Measurements from ENCODE around the gene TNRC18.
"Not testable (repeated sequence)": the region's sequence is repeated elsewhere in the genome, so short reads cannot be mapped to it uniquely, and the experiment has no call there.

TNRC18 gene

DNA sequence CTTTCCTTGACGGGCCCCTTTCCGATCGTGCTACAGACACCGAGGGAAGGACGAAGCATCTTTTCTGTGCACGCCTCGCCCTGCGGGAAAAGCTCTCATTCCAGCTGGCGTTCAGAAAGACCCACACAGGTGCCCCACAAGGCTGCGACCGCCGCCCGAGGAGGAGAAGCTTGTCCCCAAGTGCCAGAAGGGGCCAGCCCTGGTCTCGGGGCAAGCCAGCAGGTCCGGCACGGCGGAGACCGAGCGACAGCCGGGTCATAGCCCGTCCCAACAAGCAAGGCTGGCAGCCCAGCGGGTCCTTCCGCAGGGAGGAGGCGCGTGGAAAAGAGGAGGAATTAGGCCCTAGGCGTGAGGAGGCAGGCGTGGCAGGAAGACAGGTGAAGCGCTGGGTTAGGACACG is 62.7 kb downstream of the TNRC18 start:
- ATAC-seq, result no peak
- TF ChIP-seq SNAI2 (CRISPR knock-in tag; IDR thresholded peaks at IDR 0.05), result no peak
- no peak for TF ChIP-seq CSRNP3 (CRISPR knock-in tag; IDR thresholded peaks at IDR 0.05)
- TF ChIP-seq, protein P1, sequence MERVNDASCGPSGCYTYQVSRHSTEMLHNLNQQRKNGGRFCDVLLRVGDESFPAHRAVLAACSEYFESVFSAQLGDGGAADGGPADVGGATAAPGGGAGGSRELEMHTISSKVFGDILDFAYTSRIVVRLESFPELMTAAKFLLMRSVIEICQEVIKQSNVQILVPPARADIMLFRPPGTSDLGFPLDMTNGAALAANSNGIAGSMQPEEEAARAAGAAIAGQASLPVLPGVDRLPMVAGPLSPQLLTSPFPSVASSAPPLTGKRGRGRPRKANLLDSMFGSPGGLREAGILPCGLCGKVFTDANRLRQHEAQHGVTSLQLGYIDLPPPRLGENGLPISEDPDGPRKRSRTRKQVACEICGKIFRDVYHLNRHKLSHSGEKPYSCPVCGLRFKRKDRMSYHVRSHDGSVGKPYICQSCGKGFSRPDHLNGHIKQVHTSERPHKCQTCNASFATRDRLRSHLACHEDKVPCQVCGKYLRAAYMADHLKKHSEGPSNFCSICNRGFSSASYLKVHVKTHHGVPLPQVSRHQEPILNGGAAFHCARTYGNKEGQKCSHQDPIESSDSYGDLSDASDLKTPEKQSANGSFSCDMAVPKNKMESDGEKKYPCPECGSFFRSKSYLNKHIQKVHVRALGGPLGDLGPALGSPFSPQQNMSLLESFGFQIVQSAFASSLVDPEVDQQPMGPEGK (CRISPR knock-in tag; IDR thresholded peaks at IDR 0.05; ENCODE audit: borderline replicate concordance), result no peak
- no peak for TF ChIP-seq ARNTL (CRISPR knock-in tag; IDR thresholded peaks at IDR 0.05; ENCODE audit: borderline replicate concordance, low read depth)
- TF ChIP-seq ZNF8 (CRISPR knock-in tag; IDR thresholded peaks at IDR 0.05), result no peak
- no peak for TF ChIP-seq GLIS3 (CRISPR knock-in tag; IDR thresholded peaks at IDR 0.05)

DNA sequence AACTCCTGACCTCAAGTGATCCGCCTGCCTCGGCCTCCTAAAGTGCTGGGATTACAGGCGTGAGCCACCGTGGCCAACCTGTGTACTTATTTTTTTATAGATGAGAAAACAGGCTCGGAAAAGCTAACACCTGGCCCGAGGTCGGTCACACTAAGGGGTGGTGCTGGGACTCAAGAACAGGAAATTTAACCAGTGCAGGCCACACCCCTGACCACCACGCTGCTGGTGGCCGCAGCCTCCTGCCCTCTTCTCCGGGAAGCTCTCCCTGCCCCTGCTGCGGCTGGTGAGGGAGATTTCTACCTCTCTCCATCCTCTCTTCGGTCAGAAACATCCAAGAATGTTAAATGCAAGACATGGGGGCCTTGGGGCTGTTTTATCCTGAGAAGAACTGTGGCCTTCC is 63.2 kb downstream of the TNRC18 start:
- TF ChIP-seq ZNF70 (CRISPR knock-in tag; IDR thresholded peaks at IDR 0.05) (no peak), CSDC2 (CRISPR knock-in tag; IDR thresholded peaks at IDR 0.05) (no peak), ISL1 (CRISPR knock-in tag; IDR thresholded peaks at IDR 0.05) (no peak), PPARA (CRISPR knock-in tag; IDR thresholded peaks at IDR 0.05; ENCODE audit: borderline replicate concordance) (no peak), SNAI2 (CRISPR knock-in tag; IDR thresholded peaks at IDR 0.05) (no peak), ZC3H10 (CRISPR knock-in tag; IDR thresholded peaks at IDR 0.05) (no peak), OSR1 (CRISPR knock-in tag; IDR thresholded peaks at IDR 0.05) (no peak), GLIS3 (CRISPR knock-in tag; IDR thresholded peaks at IDR 0.05) (no peak), ZFP30 (CRISPR knock-in tag; IDR thresholded peaks at IDR 0.05) (no peak)
- TF ChIP-seq, protein P2, sequence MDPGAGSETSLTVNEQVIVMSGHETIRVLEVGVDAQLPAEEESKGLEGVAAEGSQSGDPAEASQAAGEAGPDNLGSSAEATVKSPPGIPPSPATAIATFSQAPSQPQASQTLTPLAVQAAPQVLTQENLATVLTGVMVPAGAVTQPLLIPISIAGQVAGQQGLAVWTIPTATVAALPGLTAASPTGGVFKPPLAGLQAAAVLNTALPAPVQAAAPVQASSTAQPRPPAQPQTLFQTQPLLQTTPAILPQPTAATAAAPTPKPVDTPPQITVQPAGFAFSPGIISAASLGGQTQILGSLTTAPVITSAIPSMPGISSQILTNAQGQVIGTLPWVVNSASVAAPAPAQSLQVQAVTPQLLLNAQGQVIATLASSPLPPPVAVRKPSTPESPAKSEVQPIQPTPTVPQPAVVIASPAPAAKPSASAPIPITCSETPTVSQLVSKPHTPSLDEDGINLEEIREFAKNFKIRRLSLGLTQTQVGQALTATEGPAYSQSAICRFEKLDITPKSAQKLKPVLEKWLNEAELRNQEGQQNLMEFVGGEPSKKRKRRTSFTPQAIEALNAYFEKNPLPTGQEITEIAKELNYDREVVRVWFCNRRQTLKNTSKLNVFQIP (CRISPR knock-in tag; IDR thresholded peaks at IDR 0.05; ENCODE audit: borderline replicate concordance, low read depth), result no peak
- TF ChIP-seq, protein P3, sequence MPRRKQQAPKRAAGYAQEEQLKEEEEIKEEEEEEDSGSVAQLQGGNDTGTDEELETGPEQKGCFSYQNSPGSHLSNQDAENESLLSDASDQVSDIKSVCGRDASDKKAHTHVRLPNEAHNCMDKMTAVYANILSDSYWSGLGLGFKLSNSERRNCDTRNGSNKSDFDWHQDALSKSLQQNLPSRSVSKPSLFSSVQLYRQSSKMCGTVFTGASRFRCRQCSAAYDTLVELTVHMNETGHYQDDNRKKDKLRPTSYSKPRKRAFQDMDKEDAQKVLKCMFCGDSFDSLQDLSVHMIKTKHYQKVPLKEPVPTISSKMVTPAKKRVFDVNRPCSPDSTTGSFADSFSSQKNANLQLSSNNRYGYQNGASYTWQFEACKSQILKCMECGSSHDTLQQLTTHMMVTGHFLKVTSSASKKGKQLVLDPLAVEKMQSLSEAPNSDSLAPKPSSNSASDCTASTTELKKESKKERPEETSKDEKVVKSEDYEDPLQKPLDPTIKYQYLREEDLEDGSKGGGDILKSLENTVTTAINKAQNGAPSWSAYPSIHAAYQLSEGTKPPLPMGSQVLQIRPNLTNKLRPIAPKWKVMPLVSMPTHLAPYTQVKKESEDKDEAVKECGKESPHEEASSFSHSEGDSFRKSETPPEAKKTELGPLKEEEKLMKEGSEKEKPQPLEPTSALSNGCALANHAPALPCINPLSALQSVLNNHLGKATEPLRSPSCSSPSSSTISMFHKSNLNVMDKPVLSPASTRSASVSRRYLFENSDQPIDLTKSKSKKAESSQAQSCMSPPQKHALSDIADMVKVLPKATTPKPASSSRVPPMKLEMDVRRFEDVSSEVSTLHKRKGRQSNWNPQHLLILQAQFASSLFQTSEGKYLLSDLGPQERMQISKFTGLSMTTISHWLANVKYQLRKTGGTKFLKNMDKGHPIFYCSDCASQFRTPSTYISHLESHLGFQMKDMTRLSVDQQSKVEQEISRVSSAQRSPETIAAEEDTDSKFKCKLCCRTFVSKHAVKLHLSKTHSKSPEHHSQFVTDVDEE (CRISPR knock-in tag; IDR thresholded peaks at IDR 0.05), result no peak
- ATAC-seq, result no peak

- not testable (repeated sequence) for ATAC-seq
Measured at GRCh38 chr7:5360021-5360420, 63.6 kb downstream of the TNRC18 start.

- ATAC-seq, result no peak
- TF ChIP-seq RARB (CRISPR knock-in tag; IDR thresholded peaks at IDR 0.05), result no peak
- no peak for TF ChIP-seq CSDC2 (CRISPR knock-in tag; IDR thresholded peaks at IDR 0.05)
- TF ChIP-seq ZNF70 (CRISPR knock-in tag; IDR thresholded peaks at IDR 0.05), result no peak
- TF ChIP-seq ZNF565 (CRISPR knock-in tag; conservative IDR thresholded peaks at IDR 0.05; ENCODE audit: low read depth), result no peak
Measured at GRCh38 chr7:5359344-5359743, 64.3 kb downstream of the TNRC18 start.

GRCh38 chr7:5357951-5358350 is 65.7 kb downstream of the TNRC18 start:
- no peak for ATAC-seq
- TF ChIP-seq OSR1 (CRISPR knock-in tag; IDR thresholded peaks at IDR 0.05) (no peak), ZNF8 (CRISPR knock-in tag; IDR thresholded peaks at IDR 0.05) (no peak), ESRRG (CRISPR knock-in tag; IDR thresholded peaks at IDR 0.05) (no peak), BACH2 (CRISPR knock-in tag; IDR thresholded peaks at IDR 0.05; ENCODE audit: borderline replicate concordance) (no peak), CREB5 (CRISPR knock-in tag; IDR thresholded peaks at IDR 0.05; ENCODE audit: low read depth) (no peak)
